HepG2 (cell line): Measurements from ENCODE around the gene SPINT4. TPM values are rescaled to one million over a fixed set of nuclear protein-coding genes. Genes with fewer than 3 reads are reported as not detected.
A peak's percentile ranks its signal among the peaks of the same experiment; 100 is the strongest.

ENCODE experiments used
- BCL3 ChIP-seq: sonication (generic); formaldehyde crosslinking; IDR thresholded peaks from 2 replicates; pipeline ENCODE4 v1.5.1; 2020; ENCODE audit warnings: mild to moderate bottlenecking, missing genetic modification reagents, moderate library complexity
- E2F5 ChIP-seq: sonication (generic); formaldehyde crosslinking; conservative IDR thresholded peaks from 2 replicates; pipeline ENCODE4 v1.4.0; 2020; ENCODE audit warnings: missing genetic modification reagents
- HBP1 ChIP-seq: IDR thresholded peaks from 2 replicates; pipeline ENCODE4 v1.6.1; 2016; ENCODE audit warnings: low read depth, control low read depth
- HMG20A ChIP-seq: IDR thresholded peaks from 2 replicates; pipeline ENCODE4 v1.6.1; 2016; ENCODE audit warnings: borderline replicate concordance
- HMG20B ChIP-seq: conservative IDR thresholded peaks from 2 replicates; pipeline ENCODE4 v1.6.1; 2016; ENCODE audit warnings: missing genetic modification reagents, missing compliant biosample characterization
- JUNB ChIP-seq: sonication (generic); formaldehyde crosslinking; IDR thresholded peaks from 2 replicates; pipeline ENCODE4 v1.8.0; 2022; ENCODE audit warnings: missing genetic modification reagents, mild to moderate bottlenecking, borderline replicate concordance
- PAWR ChIP-seq: sonication (generic); formaldehyde crosslinking; IDR thresholded peaks from 2 replicates; pipeline ENCODE4 v1.4.0; 2020; ENCODE audit warnings: missing genetic modification reagents, mild to moderate bottlenecking, borderline replicate concordance
- POGZ ChIP-seq: sonication (generic); formaldehyde crosslinking; IDR thresholded peaks from 2 replicates; pipeline ENCODE4 v1.4.0; 2020; ENCODE audit warnings: mild to moderate bottlenecking, missing genetic modification reagents
- TFAP4 ChIP-seq: sonication (generic); IDR thresholded peaks from 2 replicates; pipeline ENCODE4 v1.6.1; 2016; ENCODE audit warnings: low read depth, borderline replicate concordance
- ZKSCAN1 ChIP-seq: fragments of 150-350 bp; IDR thresholded peaks from 2 replicates; pipeline ENCODE4 v1.6.1; 2014; ENCODE audit warnings: low read length
- ZKSCAN8 ChIP-seq: IDR thresholded peaks from 2 replicates; pipeline ENCODE4 v1.6.1; 2016; ENCODE audit warnings: borderline replicate concordance, missing genetic modification reagents, missing compliant biosample characterization
- ZNF230 ChIP-seq: sonication (generic); formaldehyde crosslinking; IDR thresholded peaks from 2 replicates; pipeline ENCODE4 v1.4.0; 2020; ENCODE audit warnings: mild to moderate bottlenecking, missing genetic modification reagents
- ZNF616 ChIP-seq: sonication (generic); formaldehyde crosslinking; IDR thresholded peaks from 2 replicates; pipeline ENCODE4 v1.5.0; 2020; ENCODE audit warnings: low read depth, mild to moderate bottlenecking, missing genetic modification reagents
- polyA plus RNA-seq, 8 experiments: library from polyadenylated mRNA; depleted of rRNA in 3 of 8; stranded (reverse) in 7 of 8; unstranded in 1 of 8; fragments of >200 nt; fragmentation: Illumina TruSeq in 4 of 8; extraction: Trizol in 4 of 8; gene quantifications; 2 replicates each; pipeline versions ENCODE4 v1.2.1 to v1.2.3, GENCODE V29; 2011 to 2016; ENCODE audit warnings: low read depth in 4 of 8, missing spikeins in 1 of 8, mixed read lengths in 1 of 8; ENCODE audit not compliant: insufficient read depth in 1 of 8
- total RNA-seq, 5 experiments: library from RNA; depleted of rRNA; stranded (reverse); fragments of >200 nt; fragmentation: Illumina TruSeq; extraction: Trizol; gene quantifications; 2 replicates each; pipeline ENCODE4 v1.2.3, GENCODE V29; 2016; ENCODE audit warnings: low read depth in 1 of 5
- TF ChIP-seq, protein P1 (sequence below), 2 experiments: fragments of 450-650 bp in 1 of 2; sonication (generic) in 1 of 2; formaldehyde crosslinking in 1 of 2; IDR thresholded peaks; 2 replicates each; pipeline versions ENCODE4 v1.6.1 to v1.8.0; 2016 to 2022; ENCODE audit warnings: antibody characterized with exemption in 1 of 2, mild to moderate bottlenecking in 1 of 2, missing genetic modification reagents in 1 of 2

The SPINT4 gene
- total and polyA plus RNA-seq, 2 of the 13 experiments (the other 11 are each of a cell fraction or from before 2014, with no cell fraction given) = not detected

GRCh38 chr20:45725134-45725533, 3.0 kb downstream of the SPINT4 start (continued):
- TF ChIP-seq ZKSCAN1 (no peak), ZNF616 (CRISPR knock-in tag) (no peak), HMG20A (CRISPR knock-in tag) (peak; percentile 83), E2F5 (CRISPR knock-in tag) (no peak), PAWR (CRISPR knock-in tag) (no peak), TFAP4 (no peak), ZNF230 (no peak), JUNB (CRISPR knock-in tag) (no peak), ZKSCAN8 (CRISPR knock-in tag) (no peak), BCL3 (no peak), HBP1 (CRISPR knock-in tag) (no peak), HMG20B (peak; percentile 89), POGZ (CRISPR knock-in tag) (no peak)
- TF ChIP-seq, protein P1, sequence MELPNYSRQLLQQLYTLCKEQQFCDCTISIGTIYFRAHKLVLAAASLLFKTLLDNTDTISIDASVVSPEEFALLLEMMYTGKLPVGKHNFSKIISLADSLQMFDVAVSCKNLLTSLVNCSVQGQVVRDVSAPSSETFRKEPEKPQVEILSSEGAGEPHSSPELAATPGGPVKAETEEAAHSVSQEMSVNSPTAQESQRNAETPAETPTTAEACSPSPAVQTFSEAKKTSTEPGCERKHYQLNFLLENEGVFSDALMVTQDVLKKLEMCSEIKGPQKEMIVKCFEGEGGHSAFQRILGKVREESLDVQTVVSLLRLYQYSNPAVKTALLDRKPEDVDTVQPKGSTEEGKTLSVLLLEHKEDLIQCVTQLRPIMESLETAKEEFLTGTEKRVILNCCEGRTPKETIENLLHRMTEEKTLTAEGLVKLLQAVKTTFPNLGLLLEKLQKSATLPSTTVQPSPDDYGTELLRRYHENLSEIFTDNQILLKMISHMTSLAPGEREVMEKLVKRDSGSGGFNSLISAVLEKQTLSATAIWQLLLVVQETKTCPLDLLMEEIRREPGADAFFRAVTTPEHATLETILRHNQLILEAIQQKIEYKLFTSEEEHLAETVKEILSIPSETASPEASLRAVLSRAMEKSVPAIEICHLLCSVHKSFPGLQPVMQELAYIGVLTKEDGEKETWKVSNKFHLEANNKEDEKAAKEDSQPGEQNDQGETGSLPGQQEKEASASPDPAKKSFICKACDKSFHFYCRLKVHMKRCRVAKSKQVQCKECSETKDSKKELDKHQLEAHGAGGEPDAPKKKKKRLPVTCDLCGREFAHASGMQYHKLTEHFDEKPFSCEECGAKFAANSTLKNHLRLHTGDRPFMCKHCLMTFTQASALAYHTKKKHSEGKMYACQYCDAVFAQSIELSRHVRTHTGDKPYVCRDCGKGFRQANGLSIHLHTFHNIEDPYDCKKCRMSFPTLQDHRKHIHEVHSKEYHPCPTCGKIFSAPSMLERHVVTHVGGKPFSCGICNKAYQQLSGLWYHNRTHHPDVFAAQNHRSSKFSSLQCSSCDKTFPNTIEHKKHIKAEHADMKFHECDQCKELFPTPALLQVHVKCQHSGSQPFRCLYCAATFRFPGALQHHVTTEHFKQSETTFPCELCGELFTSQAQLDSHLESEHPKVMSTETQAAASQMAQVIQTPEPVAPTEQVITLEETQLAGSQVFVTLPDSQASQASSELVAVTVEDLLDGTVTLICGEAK (IDR thresholded peaks at IDR 0.05) = no peak
- TF ChIP-seq, protein P1 (CRISPR knock-in tag; IDR thresholded peaks at IDR 0.05) = no peak
